Astrocyte (in vitro differentiated cells and primary cell): ENCODE results near the gene ATP1A1. TPM values are rescaled to one million over a fixed set of nuclear protein-coding genes. Genes with fewer than 3 reads are reported as not detected.

Experiments used
- DNase-seq: peaks from one replicate; pipeline ENCODE4 v3.0.0-alpha.2; 2010; ENCODE audit warnings: low read depth
- FAIRE-seq: peaks from 2 replicates; lab custom pipeline; 2011; peaks lifted over from hg19 to GRCh38; lab: Jason Lieb, UNC
- H2AFZ ChIP-seq: 2 replicates; pipeline ENCODE4 v1.6.0; 2012; ENCODE audit warnings: low read depth, low read length, inconsistent platforms
- H3K27ac ChIP-seq: 2 replicates; pipeline ENCODE4 v1.5.1; 2011; ENCODE audit warnings: low read depth, low read length, inconsistent platforms
- H3K27me3 ChIP-seq: 2 replicates; pipeline ENCODE4 v1.6.0; 2011; ENCODE audit warnings: low read length, inconsistent platforms; ENCODE audit not compliant: insufficient read depth
- H3K36me3 ChIP-seq: 2 replicates; pipeline ENCODE4 v1.5.1; 2011; ENCODE audit warnings: low read length, inconsistent platforms; ENCODE audit not compliant: insufficient read depth
- H3K4me1 ChIP-seq: 2 replicates; pipeline ENCODE4 v1.5.1; 2011; ENCODE audit warnings: low read length, inconsistent platforms; ENCODE audit not compliant: insufficient read depth
- H3K4me2 ChIP-seq: 2 replicates; pipeline ENCODE4 v1.6.0; 2012; ENCODE audit warnings: low read length, inconsistent platforms
- H3K4me3 ChIP-seq: 2 replicates; pipeline ENCODE4 v1.5.1; 2011; ENCODE audit warnings: low read depth, mild to moderate bottlenecking, low read length, inconsistent platforms; ENCODE audit not compliant: insufficient read depth
- H3K79me2 ChIP-seq: 2 replicates; pipeline ENCODE4 v1.6.0; 2012; ENCODE audit warnings: mild to moderate bottlenecking, low read length, inconsistent platforms; ENCODE audit not compliant: insufficient read depth
- H3K9ac ChIP-seq: 2 replicates; pipeline ENCODE4 v1.6.0; 2012; ENCODE audit warnings: mild to moderate bottlenecking, low read length, inconsistent platforms
- H3K9me3 ChIP-seq: 2 replicates; pipeline ENCODE4 v1.5.1; 2012; ENCODE audit warnings: low read depth, mild to moderate bottlenecking, low read length, inconsistent platforms; ENCODE audit not compliant: insufficient read depth
- H4K20me1 ChIP-seq: 2 replicates; pipeline ENCODE4 v1.6.0; 2012; ENCODE audit warnings: low read length, inconsistent platforms; ENCODE audit not compliant: insufficient read depth
- H3K27ac Mint-ChIP-seq: one replicate; pipeline ENCODE4 v1.8.0; 2021; ENCODE audit warnings: mild to moderate bottlenecking, mixed read lengths; ENCODE audit not compliant: unreplicated experiment
- H3K27me3 Mint-ChIP-seq: one replicate; pipeline ENCODE4 v1.8.0; 2021; ENCODE audit warnings: low read depth, mixed read lengths; ENCODE audit not compliant: unreplicated experiment
- H3K36me3 Mint-ChIP-seq: one replicate; pipeline ENCODE4 v1.8.0; 2021; ENCODE audit warnings: low read depth, mixed read lengths; ENCODE audit not compliant: unreplicated experiment
- H3K4me1 Mint-ChIP-seq: one replicate; pipeline ENCODE4 v1.8.0; 2021; ENCODE audit warnings: low read depth, mixed read lengths; ENCODE audit not compliant: unreplicated experiment
- H3K4me3 Mint-ChIP-seq: one replicate; pipeline ENCODE4 v1.8.0; 2021; ENCODE audit warnings: mild to moderate bottlenecking, moderate library complexity, mixed read lengths; ENCODE audit not compliant: unreplicated experiment
- H3K9me3 Mint-ChIP-seq: one replicate; pipeline ENCODE4 v1.8.0; 2021; ENCODE audit warnings: mild to moderate bottlenecking, mixed read lengths; ENCODE audit not compliant: unreplicated experiment
- CTCF ChIP-seq: IDR thresholded peaks from 2 replicates; pipeline ENCODE4 v1.5.1; 2011; ENCODE audit warnings: low read depth, mild to moderate bottlenecking, inconsistent platforms, low read length, moderate library complexity; ENCODE audit not compliant: insufficient read depth
- EZH2 ChIP-seq: IDR thresholded peaks from 2 replicates; pipeline ENCODE4 v1.6.1; 2012; ENCODE audit warnings: mild to moderate bottlenecking, low read length, inconsistent platforms; ENCODE audit not compliant: insufficient read depth
- total RNA-seq: library from RNA; stranded (reverse); gene quantifications from 2 replicates; pipeline ENCODE4 v1.2.1, GENCODE V29; 2021

ATP1A1 gene
- total RNA-seq, 1 donor from 2014 or later = 317 TPM

DNA sequence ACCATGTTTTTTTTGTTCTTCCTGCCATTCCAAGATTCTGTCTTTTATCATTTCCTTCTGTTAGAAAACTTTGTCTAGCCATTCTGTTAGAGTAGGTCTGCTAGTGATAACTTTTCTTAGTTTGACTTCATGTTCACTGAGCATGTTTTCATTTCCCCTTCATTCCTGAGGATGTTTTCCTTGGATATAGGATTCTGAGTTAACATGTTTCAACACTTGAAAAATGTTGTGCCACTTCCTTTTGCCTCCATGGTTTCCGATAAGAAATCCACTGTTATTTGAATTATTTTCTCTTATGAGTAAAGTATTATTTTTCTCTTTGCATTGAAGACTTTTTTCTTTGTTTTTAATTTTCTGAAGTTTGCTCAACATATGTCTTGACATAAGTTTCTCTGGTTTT, 66.7 kb downstream of the ATP1A1 start:
- FAIRE-seq = no peak
- no peaks in the 10 kb centered on the region for H3K36me3 Mint-ChIP-seq
- H3K4me1 Mint-ChIP-seq = peaks cover 3% of the 10 kb centered on the region
- peak overlapping the region; percentile 36 for H3K4me2 ChIP-seq
- H3K9ac ChIP-seq = no peak overlapping the region
- H3K4me3 ChIP-seq = no peak overlapping the region
- H3K9me3 ChIP-seq = no peaks in the 10 kb centered on the region
- no peaks in the 10 kb centered on the region for H4K20me1 ChIP-seq
- H3K4me3 Mint-ChIP-seq = no peak overlapping the region
- no peaks in the 10 kb centered on the region for H3K79me2 ChIP-seq
- no peaks in the 10 kb centered on the region for H3K9me3 Mint-ChIP-seq
- no peaks in the 10 kb centered on the region for H3K4me1 ChIP-seq
- DNase-seq = peak; percentile 22
- no peaks in the 10 kb centered on the region for H3K36me3 ChIP-seq
- peak overlapping the region; percentile 13 for H3K27ac ChIP-seq
- H3K27me3 Mint-ChIP-seq = peaks cover 6% of the 10 kb centered on the region
- peaks cover 9% of the 10 kb centered on the region for H3K27me3 ChIP-seq
- TF ChIP-seq EZH2 (no peak), CTCF (no peak)
- H3K27ac Mint-ChIP-seq = no peak overlapping the region
- no peak overlapping the region for H2AFZ ChIP-seq

GRCh38 chr1:116440731-116441130, 67.7 kb downstream of the ATP1A1 start:
- no peaks in the 10 kb centered on the region for H3K36me3 ChIP-seq
- H3K27me3 ChIP-seq = peaks cover 10% of the 10 kb centered on the region
- H3K79me2 ChIP-seq = no peaks in the 10 kb centered on the region
- peak overlapping the region; percentile 1 for H3K27ac Mint-ChIP-seq
- no peak overlapping the region for H3K4me2 ChIP-seq
- no peak overlapping the region for H3K4me3 Mint-ChIP-seq
- TF ChIP-seq EZH2 (no peak), CTCF (no peak)
- H3K9me3 Mint-ChIP-seq = no peaks in the 10 kb centered on the region
- H3K9ac ChIP-seq = no peak overlapping the region
- H2AFZ ChIP-seq = no peak overlapping the region
- H3K27ac ChIP-seq = no peak overlapping the region
- peaks cover 3% of the 10 kb centered on the region for H3K4me1 Mint-ChIP-seq
- H3K9me3 ChIP-seq = no peaks in the 10 kb centered on the region
- FAIRE-seq (no peak), DNase-seq (no peak)
- H3K36me3 Mint-ChIP-seq = no peaks in the 10 kb centered on the region
- H4K20me1 ChIP-seq = no peaks in the 10 kb centered on the region
- H3K4me3 ChIP-seq = no peak overlapping the region
- no peaks in the 10 kb centered on the region for H3K4me1 ChIP-seq
- peaks cover 11% of the 10 kb centered on the region for H3K27me3 Mint-ChIP-seq

GRCh38 chr1:116445534-116445933, 72.5 kb downstream of the ATP1A1 start:
- H3K27me3 Mint-ChIP-seq = peaks cover 12% of the 10 kb centered on the region
- no peaks in the 10 kb centered on the region for H3K9me3 Mint-ChIP-seq
- FAIRE-seq = no peak
- H3K4me1 Mint-ChIP-seq = peaks cover 4% of the 10 kb centered on the region
- Histone ChIP-seq H3K9ac (no peak overlapping the region), H3K4me3 (no peak overlapping the region), H3K27me3 (peaks cover 12% of the 10 kb centered on the region), H3K4me2 (no peak overlapping the region), H3K4me1 (no peaks in the 10 kb centered on the region), H3K36me3 (no peaks in the 10 kb centered on the region), H3K9me3 (no peaks in the 10 kb centered on the region), H3K27ac (no peak overlapping the region), H3K79me2 (no peaks in the 10 kb centered on the region), H4K20me1 (no peaks in the 10 kb centered on the region), H2AFZ (no peak overlapping the region)
- H3K4me3 Mint-ChIP-seq = no peak overlapping the region
- H3K27ac Mint-ChIP-seq = no peak overlapping the region
- H3K36me3 Mint-ChIP-seq = no peaks in the 10 kb centered on the region
- no peak for DNase-seq
- no peak for TF ChIP-seq EZH2
- no peak for TF ChIP-seq CTCF
